ENCODE measurements around the gene CDK5RAP2.

The CDK5RAP2 gene

GRCh38 chr9:120475341-120475740 lies 104.6 kb downstream of the CDK5RAP2 start:
- Mint-ChIP-seq H3K4me3 (no peak overlapping the region), H3K4me1 (no peaks in the 10 kb centered on the region), H3K36me3 (ENCODE audit: low read depth) (peaks cover 55% of the 10 kb centered on the region), H3K27me3 (ENCODE audit: low read depth, poor library complexity) (no peaks in the 10 kb centered on the region), H3K9me3 (no peaks in the 10 kb centered on the region), H3K27ac (no peak overlapping the region)
- DNase-seq: no peak
- no peak for TF ChIP-seq CTCF (IDR thresholded peaks at IDR 0.05)

GRCh38 chr9:120474591-120475243 lies 105.2 kb downstream of the CDK5RAP2 start:
- Mint-ChIP-seq H3K36me3 (ENCODE audit: low read depth) (peaks cover 62% of the 10 kb centered on the region), H3K4me3 (no peak overlapping the region), H3K9me3 (no peaks in the 10 kb centered on the region), H3K4me1 (no peaks in the 10 kb centered on the region), H3K27me3 (ENCODE audit: low read depth, poor library complexity) (no peaks in the 10 kb centered on the region), H3K27ac (peak overlapping the region; percentile 86)
- TF ChIP-seq CTCF (IDR thresholded peaks at IDR 0.05): no peak
- DNase-seq: no peak

- no peak for TF ChIP-seq CTCF (IDR thresholded peaks at IDR 0.05)
- Mint-ChIP-seq H3K27ac (peak overlapping the region; percentile 33), H3K4me1 (no peaks in the 10 kb centered on the region)
These were observed 106.4 kb downstream of the CDK5RAP2 start for GRCh38 chr9:120473608-120474007.

GRCh38 chr9:120465685-120466407 lies 114.1 kb downstream of the CDK5RAP2 start:
- H3K4me3 Mint-ChIP-seq: no peak overlapping the region
- DNase-seq: no peak
- H3K36me3 Mint-ChIP-seq (ENCODE audit: low read depth): peaks cover 59% of the 10 kb centered on the region
- no peaks in the 10 kb centered on the region for H3K9me3 Mint-ChIP-seq
- no peaks in the 10 kb centered on the region for H3K4me1 Mint-ChIP-seq
- no peak overlapping the region for H3K27ac Mint-ChIP-seq
- H3K27me3 Mint-ChIP-seq (ENCODE audit: low read depth, poor library complexity): no peaks in the 10 kb centered on the region
- TF ChIP-seq CTCF (IDR thresholded peaks at IDR 0.05): no peak

More at GRCh38 chr9:120473608-120474007, 106.4 kb downstream of the CDK5RAP2 start:
- DNase-seq: no peak
- Mint-ChIP-seq H3K4me3 (no peak overlapping the region), H3K36me3 (ENCODE audit: low read depth) (peaks cover 69% of the 10 kb centered on the region), H3K9me3 (no peaks in the 10 kb centered on the region), H3K27me3 (ENCODE audit: low read depth, poor library complexity) (no peaks in the 10 kb centered on the region)

GRCh38 chr9:120464887-120465421 lies 115.0 kb downstream of the CDK5RAP2 start:
- peaks cover 55% of the 10 kb centered on the region for H3K36me3 Mint-ChIP-seq (ENCODE audit: low read depth)
- H3K4me3 Mint-ChIP-seq: no peak overlapping the region
- no peaks in the 10 kb centered on the region for H3K9me3 Mint-ChIP-seq
- H3K27me3 Mint-ChIP-seq (ENCODE audit: low read depth, poor library complexity): no peaks in the 10 kb centered on the region
- H3K4me1 Mint-ChIP-seq: peaks cover 4% of the 10 kb centered on the region
- H3K27ac Mint-ChIP-seq: peak overlapping the region; percentile 59
- no peak for TF ChIP-seq CTCF (IDR thresholded peaks at IDR 0.05)
- DNase-seq: no peak
